Type B pancreatic cell (in vitro differentiated cells): ENCODE measurements around the gene SIM1. TPM values are rescaled to one million over a fixed set of nuclear protein-coding genes. Genes with fewer than 3 reads are reported as not detected.

Experiments
- DNase-seq: peaks from one replicate; pipeline ENCODE4 v3.0.0; 2021; ENCODE audit warnings: mixed read lengths; ENCODE audit not compliant: unreplicated experiment; ENCODE audit errors: extremely low spot score
- H3K27ac Mint-ChIP-seq: 2 replicates; pipeline ENCODE4 v1.8.0; 2021; ENCODE audit warnings: mild to moderate bottlenecking, mixed read lengths
- H3K27me3 Mint-ChIP-seq: 2 replicates; pipeline ENCODE4 v1.8.0; 2021; ENCODE audit warnings: mixed read lengths
- H3K36me3 Mint-ChIP-seq: 2 replicates; pipeline ENCODE4 v1.8.0; 2021; ENCODE audit warnings: mixed read lengths
- H3K4me1 Mint-ChIP-seq: one replicate; pipeline ENCODE4 v1.8.0; 2021; ENCODE audit warnings: mixed read lengths; ENCODE audit not compliant: unreplicated experiment
- H3K4me3 Mint-ChIP-seq: 2 replicates; pipeline ENCODE4 v1.8.0; 2021; ENCODE audit warnings: mild to moderate bottlenecking, mixed read lengths
- H3K9me3 Mint-ChIP-seq: 2 replicates; pipeline ENCODE4 v1.8.0; 2021; ENCODE audit warnings: mixed read lengths
- total RNA-seq: library from RNA; stranded (reverse); gene quantifications from 2 replicates; pipeline ENCODE4 v1.2.1, GENCODE V29; 2021; ENCODE audit warnings: low replicate concordance
- TF ChIP-seq, protein P1 (sequence below): fragments of 200-600 bp; sonication (generic); conservative IDR thresholded peaks from 2 replicates; pipeline ENCODE4 v1.5.0; 2021; ENCODE audit warnings: antibody characterized with exemption, mild to moderate bottlenecking

The SIM1 gene
- total RNA-seq, 1 donor from 2014 or later = 7.1 TPM

DNA sequence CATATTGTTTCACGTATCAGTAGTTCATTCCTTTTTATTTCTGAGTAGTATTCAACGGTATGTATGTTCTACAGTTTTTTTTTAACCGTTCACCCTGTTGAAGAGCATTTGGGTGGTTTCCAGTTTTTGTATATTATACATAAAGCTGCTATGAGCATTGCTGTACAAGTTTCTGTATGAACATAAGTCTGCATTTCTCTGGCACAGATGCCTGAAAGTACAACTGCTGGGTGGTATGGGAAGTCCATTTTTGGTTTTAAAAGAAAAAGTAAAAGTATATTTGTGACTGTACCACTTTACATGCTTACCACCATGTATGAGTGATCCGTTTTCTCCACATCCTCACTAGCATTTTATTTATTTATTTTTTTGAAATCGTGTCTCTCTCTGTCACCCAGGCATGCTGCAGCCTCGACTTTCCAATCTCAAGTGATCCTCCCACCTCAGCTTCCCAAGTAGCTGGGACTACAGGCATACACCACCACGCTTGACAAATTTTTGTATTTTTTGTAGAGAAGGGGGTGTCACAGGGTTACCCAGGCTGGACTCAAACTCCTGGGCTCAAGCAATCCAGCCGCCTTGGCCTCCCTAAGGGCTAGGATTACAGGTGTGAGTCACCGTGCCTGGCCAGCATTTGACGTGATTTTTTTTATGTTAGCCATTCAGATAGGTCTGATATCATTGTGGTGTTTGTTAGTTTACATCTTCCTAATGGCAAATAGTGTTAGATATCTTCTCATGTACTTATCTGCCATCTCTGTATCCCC is 11.0 kb upstream of the SIM1 start:
- Mint-ChIP-seq H3K4me3 (no peak overlapping the region), H3K9me3 (no peaks in the 10 kb centered on the region), H3K27me3 (peaks cover 59% of the 10 kb centered on the region), H3K4me1 (peaks cover under 1% of the 10 kb centered on the region), H3K36me3 (no peaks in the 10 kb centered on the region), H3K27ac (no peak overlapping the region)
- DNase-seq = no peak
- TF ChIP-seq, protein P1, sequence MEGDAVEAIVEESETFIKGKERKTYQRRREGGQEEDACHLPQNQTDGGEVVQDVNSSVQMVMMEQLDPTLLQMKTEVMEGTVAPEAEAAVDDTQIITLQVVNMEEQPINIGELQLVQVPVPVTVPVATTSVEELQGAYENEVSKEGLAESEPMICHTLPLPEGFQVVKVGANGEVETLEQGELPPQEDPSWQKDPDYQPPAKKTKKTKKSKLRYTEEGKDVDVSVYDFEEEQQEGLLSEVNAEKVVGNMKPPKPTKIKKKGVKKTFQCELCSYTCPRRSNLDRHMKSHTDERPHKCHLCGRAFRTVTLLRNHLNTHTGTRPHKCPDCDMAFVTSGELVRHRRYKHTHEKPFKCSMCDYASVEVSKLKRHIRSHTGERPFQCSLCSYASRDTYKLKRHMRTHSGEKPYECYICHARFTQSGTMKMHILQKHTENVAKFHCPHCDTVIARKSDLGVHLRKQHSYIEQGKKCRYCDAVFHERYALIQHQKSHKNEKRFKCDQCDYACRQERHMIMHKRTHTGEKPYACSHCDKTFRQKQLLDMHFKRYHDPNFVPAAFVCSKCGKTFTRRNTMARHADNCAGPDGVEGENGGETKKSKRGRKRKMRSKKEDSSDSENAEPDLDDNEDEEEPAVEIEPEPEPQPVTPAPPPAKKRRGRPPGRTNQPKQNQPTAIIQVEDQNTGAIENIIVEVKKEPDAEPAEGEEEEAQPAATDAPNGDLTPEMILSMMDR = no peak

DNA sequence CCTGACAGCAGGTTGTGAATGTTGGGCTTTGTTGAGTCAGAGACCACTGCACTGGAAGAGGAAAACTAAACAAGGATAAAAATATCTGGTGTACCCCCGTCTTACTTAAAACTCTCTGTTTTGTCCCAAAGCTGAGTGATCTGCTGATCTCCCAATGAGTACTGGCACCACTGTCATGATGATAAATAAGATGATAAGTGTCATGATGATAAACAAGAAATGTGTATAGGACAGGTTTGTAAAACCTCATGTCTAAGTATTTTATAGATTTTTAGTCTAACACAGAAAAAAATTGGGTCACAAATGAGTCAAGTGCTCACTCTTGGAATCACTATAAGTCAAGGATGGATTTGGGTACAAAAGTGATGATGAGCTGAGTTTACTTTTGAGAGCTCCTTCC is 8.5 kb upstream of the SIM1 start:
- H3K27me3 Mint-ChIP-seq = peaks cover 78% of the 10 kb centered on the region
- H3K4me1 Mint-ChIP-seq = no peaks in the 10 kb centered on the region
- TF ChIP-seq, protein P1 = no peak
- no peak overlapping the region for H3K27ac Mint-ChIP-seq
- no peak overlapping the region for H3K4me3 Mint-ChIP-seq
- DNase-seq = no peak
- no peaks in the 10 kb centered on the region for H3K36me3 Mint-ChIP-seq
- H3K9me3 Mint-ChIP-seq = no peaks in the 10 kb centered on the region

DNA sequence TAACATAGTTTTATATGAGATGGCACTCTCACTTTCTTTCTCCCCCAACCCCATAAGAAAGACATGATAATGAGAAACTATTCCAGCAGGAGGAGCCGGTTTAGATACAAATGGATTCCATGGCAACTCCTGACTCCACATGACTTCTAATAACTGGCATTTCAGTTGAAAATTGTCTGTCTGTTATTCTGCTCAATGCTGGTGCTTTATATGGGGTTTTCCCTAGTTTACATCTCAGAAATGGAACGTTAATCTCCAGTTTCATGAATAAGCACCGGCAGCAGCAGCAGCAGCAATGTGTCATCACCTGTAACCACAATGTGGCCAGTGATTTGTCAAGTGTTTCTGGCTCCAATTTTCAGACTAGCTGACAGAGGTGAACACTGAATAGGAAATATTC is 8.0 kb upstream of the SIM1 start:
- DNase-seq = no peak

DNA sequence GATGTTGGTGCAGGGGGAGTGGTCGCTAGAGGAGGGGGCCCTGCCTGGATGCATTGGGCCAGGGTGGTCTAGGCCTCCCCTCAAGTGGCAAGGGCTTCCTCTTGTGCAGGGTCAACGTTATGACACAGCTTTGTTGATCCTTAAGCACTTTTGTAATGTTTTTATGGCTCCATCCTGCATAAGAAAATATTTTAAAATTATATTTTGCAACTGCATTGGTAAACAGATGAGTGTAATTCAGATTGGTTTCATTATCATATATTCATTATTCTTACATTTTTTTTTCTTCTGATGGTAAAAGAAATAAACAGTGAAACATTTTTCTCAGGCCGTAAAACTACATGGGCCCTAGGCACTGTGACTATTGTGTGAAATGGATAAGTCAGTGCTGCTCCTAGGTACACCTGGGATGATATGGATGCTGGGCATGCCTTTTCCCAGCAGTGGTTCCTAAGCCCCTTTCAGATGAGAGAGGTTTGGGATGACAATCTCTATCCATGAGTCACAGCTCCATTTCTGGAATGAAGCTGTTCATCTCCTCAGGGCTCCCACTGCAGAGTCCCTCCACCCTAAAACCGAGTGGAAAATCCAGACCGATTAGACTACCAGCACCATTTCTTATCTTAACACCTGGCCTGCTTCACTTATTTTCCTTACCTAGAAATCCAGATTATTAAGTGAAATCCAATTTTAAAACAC is 5.8 kb upstream of the SIM1 start:
- TF ChIP-seq, protein P1 = no peak
- DNase-seq = no peak
- Mint-ChIP-seq H3K4me3 (no peak overlapping the region), H3K27ac (no peak overlapping the region), H3K36me3 (no peaks in the 10 kb centered on the region), H3K27me3 (peaks cover 89% of the 10 kb centered on the region), H3K9me3 (no peaks in the 10 kb centered on the region), H3K4me1 (peaks cover 8% of the 10 kb centered on the region)

More for the DNA sequence above, 8.0 kb upstream of the SIM1 start:
- H3K4me1 Mint-ChIP-seq = peaks cover 3% of the 10 kb centered on the region
- H3K36me3 Mint-ChIP-seq = no peaks in the 10 kb centered on the region
- peaks cover 84% of the 10 kb centered on the region for H3K27me3 Mint-ChIP-seq
- TF ChIP-seq, protein P1 = peak; percentile 18
- no peaks in the 10 kb centered on the region for H3K9me3 Mint-ChIP-seq
- no peak overlapping the region for H3K4me3 Mint-ChIP-seq
- no peak overlapping the region for H3K27ac Mint-ChIP-seq

DNA sequence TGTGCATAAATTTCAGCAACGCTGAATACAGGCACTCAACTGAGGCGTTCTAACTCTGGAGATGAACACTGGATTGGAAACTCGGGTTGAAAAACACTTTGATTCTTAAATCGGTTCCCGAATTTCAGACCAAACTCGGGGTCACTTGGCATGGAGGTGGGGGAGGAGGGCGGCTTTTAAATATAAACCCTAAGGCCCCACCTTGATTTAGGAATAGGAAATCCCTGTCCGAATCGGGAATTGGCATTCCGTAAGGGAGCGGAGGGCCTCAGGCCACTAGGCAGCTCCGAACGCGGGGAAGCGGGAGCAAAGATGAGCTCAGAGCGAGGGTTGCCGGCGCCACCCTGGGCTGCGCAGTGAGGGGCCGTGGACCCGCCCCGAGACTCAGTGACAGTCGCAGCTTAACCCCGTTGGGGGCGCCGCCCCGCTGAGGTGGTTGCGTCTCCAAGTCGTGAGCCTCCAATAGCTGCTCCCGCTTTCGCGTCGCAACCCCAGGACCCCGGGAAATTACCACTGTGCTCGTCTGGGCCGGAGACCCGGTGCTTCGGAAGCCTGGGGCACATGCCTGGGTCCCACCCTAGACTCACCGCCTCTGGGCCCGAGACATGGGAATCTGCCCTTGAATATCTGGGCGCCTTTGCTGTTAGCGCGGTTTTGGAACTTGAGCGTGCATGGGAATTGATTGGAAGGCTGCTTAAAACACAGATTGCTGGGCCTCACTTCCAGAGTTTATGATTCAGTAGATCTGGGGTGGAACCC is 4.6 kb upstream of the SIM1 start:
- H3K27me3 Mint-ChIP-seq = peaks cover 96% of the 10 kb centered on the region
- DNase-seq = no peak
- H3K36me3 Mint-ChIP-seq = no peaks in the 10 kb centered on the region
- TF ChIP-seq, protein P1 = no peak
- no peaks in the 10 kb centered on the region for H3K9me3 Mint-ChIP-seq
- H3K4me1 Mint-ChIP-seq = peaks cover 8% of the 10 kb centered on the region
- no peak overlapping the region for H3K27ac Mint-ChIP-seq
- H3K4me3 Mint-ChIP-seq = no peak overlapping the region
